A673 (cell line): ENCODE measurements around the gene P4HA1. TPM values are rescaled to one million over a fixed set of nuclear protein-coding genes. Genes with fewer than 3 reads are reported as not detected.

Experiments used
- BruUV-seq: library from RNA; stranded (reverse); fragments of 400-500 nt; replicated peaks from 2 replicates; lab custom pipeline; 2021; lab: Mats Ljungman, UMichigan
- CTCF ChIA-PET: fragments of 300-600 bp; sonication (Branson Sonifier 250); formaldehyde crosslinking; loops from one replicate; lab custom pipeline; 2022; ENCODE audit warnings: antibody characterized with exemption; lab: Charles Lee
- POLR2A ChIA-PET: fragments of 300-600 bp; sonication (Branson Sonifier 250); formaldehyde crosslinking; loops from one replicate; lab custom pipeline; 2022; ENCODE audit warnings: antibody characterized with exemption; ENCODE audit not compliant: low non-redundant PET; lab: Charles Lee
- DNase-seq: peaks from one replicate; pipeline ENCODE4 v3.0.0-alpha.2; 2015; ENCODE audit warnings: low spot score
- H3K27ac ChIP-seq: fragments of 200-600 bp; sonication (generic); 2 replicates; pipeline ENCODE4 v1.5.1; 2016; ENCODE audit warnings: mixed run types, low read depth, mild to moderate bottlenecking, mixed read lengths, antibody characterized with exemption, low read length; ENCODE audit not compliant: poor library complexity, severe bottlenecking
- H3K27me3 ChIP-seq: fragments of 200-600 bp; sonication (generic); replicated peaks from 2 replicates; pipeline ENCODE4 v1.6.1; 2017; ENCODE audit warnings: mixed run types, low read depth, mild to moderate bottlenecking, mixed read lengths, antibody characterized with exemption, low read length; ENCODE audit not compliant: insufficient read depth, poor library complexity
- H3K36me3 ChIP-seq: fragments of 200-600 bp; sonication (generic); 2 replicates; pipeline ENCODE4 v1.6.1; 2016; ENCODE audit warnings: mixed run types, mild to moderate bottlenecking, mixed read lengths, antibody characterized with exemption, low read length; ENCODE audit not compliant: insufficient read depth, poor library complexity, severe bottlenecking
- H3K4me1 ChIP-seq: fragments of 200-600 bp; sonication (generic); 2 replicates; pipeline ENCODE4 v1.6.1; 2017; ENCODE audit warnings: mixed run types, mild to moderate bottlenecking, mixed read lengths, antibody characterized with exemption, low read length; ENCODE audit not compliant: insufficient read depth, poor library complexity, severe bottlenecking
- H3K4me3 ChIP-seq: fragments of 200-600 bp; sonication (generic); 2 replicates; pipeline ENCODE4 v1.5.1; 2016; ENCODE audit warnings: low read depth, mixed run types, mild to moderate bottlenecking, mixed read lengths, low read length; ENCODE audit not compliant: poor library complexity, severe bottlenecking
- H3K9me3 ChIP-seq: fragments of 200-600 bp; sonication (generic); 2 replicates; pipeline ENCODE4 v1.6.1; 2016; ENCODE audit warnings: mixed run types, low read depth, mild to moderate bottlenecking, mixed read lengths, antibody characterized with exemption, low read length; ENCODE audit not compliant: poor library complexity, severe bottlenecking
- CTCF ChIP-seq: fragments of 300-800, 200-600 bp; sonication (generic); conservative IDR thresholded peaks from 2 replicates; pipeline ENCODE4 v1.5.1; 2017; ENCODE audit warnings: low read depth, mild to moderate bottlenecking, antibody characterized with exemption, low read length, moderate library complexity, mixed read lengths
- EZH2 ChIP-seq: fragments of 200-600 bp; sonication (generic); IDR thresholded peaks from 2 replicates; pipeline ENCODE4 v1.6.1; 2017; ENCODE audit warnings: borderline replicate concordance, low read depth, mild to moderate bottlenecking, mixed read lengths, antibody characterized with exemption, low read length; ENCODE audit not compliant: poor library complexity, severe bottlenecking
- intact Hi-C: fragments of 100-400 bp; cut with micrococcal nuclease; formaldehyde crosslinking; loops from one replicate; pipeline ENCODE4 v1.10.0; 2022; ENCODE audit not compliant: unreplicated experiment
- total RNA-seq: library from RNA; stranded (reverse); gene quantifications from 2 replicates; pipeline ENCODE4 v1.2.3, GENCODE V29; 2021

The P4HA1 gene
- total RNA-seq, 1 experiment from 2014 or later, result 36.5 TPM

GRCh38 chr10:72979709-72980108 lies 117.0 kb downstream of the P4HA1 start:
- no peak for DNase-seq
- ChIA-PET CTCF (no interaction called here), POLR2A (no interaction called here)
- Histone ChIP-seq H3K36me3 (no peaks in the 10 kb centered on the region), H3K4me1 (no peaks in the 10 kb centered on the region), H3K9me3 (peaks cover 36% of the 10 kb centered on the region), H3K27ac (no peak overlapping the region), H3K27me3 (no peaks in the 10 kb centered on the region), H3K4me3 (no peak overlapping the region)
- no TSS peak for BruUV-seq
- intact Hi-C loops, result no loop called here
- TF ChIP-seq CTCF (no peak), EZH2 (no peak)

DNA sequence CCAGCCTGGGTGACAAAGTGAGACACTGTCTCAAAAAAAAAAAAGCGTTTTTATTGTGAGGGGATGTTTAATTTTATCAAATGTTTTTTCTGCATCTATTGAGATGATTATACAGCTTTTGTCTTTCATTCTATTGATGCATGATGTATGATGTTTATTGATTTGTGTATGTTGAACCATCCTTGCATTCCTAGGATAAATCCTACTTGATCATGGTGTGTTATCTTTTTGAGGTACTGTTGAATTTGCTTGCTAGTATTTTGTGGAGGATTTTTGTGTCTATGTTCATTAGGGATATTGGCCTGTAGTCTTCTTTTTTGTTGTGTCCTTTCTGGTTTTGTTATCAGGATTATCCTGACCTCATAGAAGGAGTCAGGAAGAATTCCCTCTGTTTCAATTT lies 119.8 kb downstream of the P4HA1 start:
- Histone ChIP-seq H3K36me3 (no peaks in the 10 kb centered on the region), H3K27ac (no peak overlapping the region), H3K4me1 (no peaks in the 10 kb centered on the region), H3K4me3 (no peak overlapping the region), H3K9me3 (peaks cover 36% of the 10 kb centered on the region), H3K27me3 (no peaks in the 10 kb centered on the region)
- BruUV-seq, result no TSS peak
- TF ChIP-seq CTCF (no peak), EZH2 (no peak)
- intact Hi-C loops, result no loop called here
- POLR2A ChIA-PET, result no interaction called here
- DNase-seq, result no peak
- CTCF ChIA-PET, result no interaction called here

Other genes starting within 250 kb of the P4HA1 start
- not detected in 2 replicates for gene OIT3, start 203.1 kb downstream of the P4HA1 start, total RNA-seq
- gene PLA2G12B, start 142.1 kb downstream of the P4HA1 start, total RNA-seq, result not detected in 2 replicates
- 2.0 and 2.1 TPM in 2 replicates for gene NUDT13, start 13.6 kb upstream of the P4HA1 start, total RNA-seq
- gene ECD, start 71.1 kb upstream of the P4HA1 start, total RNA-seq, result 37.3 and 37.4 TPM in 2 replicates
- 10.9 and 13.4 TPM in 2 replicates for gene FAM149B1, start 71.3 kb upstream of the P4HA1 start, total RNA-seq
- 69.1 and 72.9 TPM in 2 replicates for gene DNAJC9, start 150.4 kb upstream of the P4HA1 start, total RNA-seq
- gene MRPS16, start 155.8 kb upstream of the P4HA1 start, total RNA-seq, result 150 and 164 TPM in 2 replicates